ENCODE data around the gene ZNF454. TPM values are rescaled to one million over a fixed set of nuclear protein-coding genes. Genes with fewer than 3 reads are reported as not detected.

The ZNF454 gene
- total RNA-seq, 1 experiment from 2014 or later = not detected

DNA sequence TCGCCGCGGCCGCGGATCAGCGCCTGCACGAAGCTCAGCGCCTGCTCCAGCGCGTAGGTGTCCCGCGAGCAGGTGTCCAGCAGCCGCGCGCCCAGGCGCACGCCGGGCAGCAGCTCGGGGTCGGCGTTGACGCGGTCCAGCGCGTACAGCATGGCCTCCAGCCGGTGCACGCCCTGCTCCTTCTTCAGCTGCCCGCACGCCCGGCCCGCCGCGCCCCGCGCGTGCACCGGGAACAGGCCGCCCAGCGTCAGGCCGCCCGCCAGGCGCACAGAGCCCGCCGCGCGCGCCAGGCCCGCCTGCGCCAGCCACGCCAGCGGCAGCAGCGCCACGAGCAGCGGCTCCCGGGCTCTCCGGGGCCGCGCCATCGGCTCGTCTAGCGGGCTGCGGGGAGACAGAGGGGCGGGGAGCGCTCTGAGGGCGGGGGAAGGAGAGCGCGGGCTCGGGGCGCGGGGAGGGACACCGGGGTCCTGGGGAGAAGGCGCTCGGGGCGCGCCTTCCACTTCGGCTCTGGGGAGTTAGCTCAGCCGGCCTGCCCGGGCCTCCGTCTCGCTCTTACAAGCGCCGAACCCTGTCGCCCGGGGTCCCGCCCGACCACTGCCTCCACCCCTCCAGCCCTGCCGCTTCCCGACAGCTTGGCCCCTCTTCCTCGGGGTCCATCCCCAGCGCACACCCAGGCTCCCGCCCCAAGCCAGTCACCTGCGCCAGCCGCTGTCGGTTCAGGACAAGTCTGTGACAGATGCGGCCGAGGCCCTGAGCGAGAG lies 53.8 kb downstream of the ZNF454 start, which contains the start of gene GRM6:
Gene GRM6 (minus strand): TSS at position 741 of the 761 bp plus-strand sequence. CDS start 376 bp downstream, at position 365.
- no peaks in the 10 kb centered on the region for H3K36me3 Mint-ChIP-seq (ENCODE audit: insufficient read depth, unreplicated experiment)

GRCh38 chr5:178995341-178995690 lies 54.3 kb downstream of the ZNF454 start:
- Mint-ChIP-seq H3K27me3 (ENCODE audit: insufficient read depth, unreplicated experiment) (no peaks in the 10 kb centered on the region), H3K4me3 (ENCODE audit: unreplicated experiment) (no peak overlapping the region), H3K9me3 (ENCODE audit: unreplicated experiment) (peaks cover 46% of the 10 kb centered on the region), H3K27ac (ENCODE audit: low read depth, unreplicated experiment) (no peak overlapping the region), H3K36me3 (ENCODE audit: insufficient read depth, unreplicated experiment) (no peaks in the 10 kb centered on the region), H3K4me1 (ENCODE audit: insufficient read depth, unreplicated experiment) (no peaks in the 10 kb centered on the region)
- intact Hi-C loops (cut with micrococcal nuclease) = no loop called here
- POLR2A ChIA-PET = no interaction called here
- TF ChIP-seq, protein P1, sequence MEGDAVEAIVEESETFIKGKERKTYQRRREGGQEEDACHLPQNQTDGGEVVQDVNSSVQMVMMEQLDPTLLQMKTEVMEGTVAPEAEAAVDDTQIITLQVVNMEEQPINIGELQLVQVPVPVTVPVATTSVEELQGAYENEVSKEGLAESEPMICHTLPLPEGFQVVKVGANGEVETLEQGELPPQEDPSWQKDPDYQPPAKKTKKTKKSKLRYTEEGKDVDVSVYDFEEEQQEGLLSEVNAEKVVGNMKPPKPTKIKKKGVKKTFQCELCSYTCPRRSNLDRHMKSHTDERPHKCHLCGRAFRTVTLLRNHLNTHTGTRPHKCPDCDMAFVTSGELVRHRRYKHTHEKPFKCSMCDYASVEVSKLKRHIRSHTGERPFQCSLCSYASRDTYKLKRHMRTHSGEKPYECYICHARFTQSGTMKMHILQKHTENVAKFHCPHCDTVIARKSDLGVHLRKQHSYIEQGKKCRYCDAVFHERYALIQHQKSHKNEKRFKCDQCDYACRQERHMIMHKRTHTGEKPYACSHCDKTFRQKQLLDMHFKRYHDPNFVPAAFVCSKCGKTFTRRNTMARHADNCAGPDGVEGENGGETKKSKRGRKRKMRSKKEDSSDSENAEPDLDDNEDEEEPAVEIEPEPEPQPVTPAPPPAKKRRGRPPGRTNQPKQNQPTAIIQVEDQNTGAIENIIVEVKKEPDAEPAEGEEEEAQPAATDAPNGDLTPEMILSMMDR (IDR thresholded peaks at IDR 0.05; ENCODE audit: unreplicated experiment) = no peak
- DNase-seq (ENCODE audit: unreplicated experiment) = no peak
- CTCF ChIA-PET = no interaction called here
- BruUV-seq (replicated peaks) = no TSS peak

More for the DNA sequence above, 53.8 kb downstream of the ZNF454 start, which contains the start of gene GRM6:
- H3K27ac Mint-ChIP-seq (ENCODE audit: low read depth, unreplicated experiment) = no peak within 1 kb of the TSS
- peaks cover 52% of the 10 kb centered on the region for H3K9me3 Mint-ChIP-seq (ENCODE audit: unreplicated experiment)
- no peaks in the 10 kb centered on the region for H3K27me3 Mint-ChIP-seq (ENCODE audit: insufficient read depth, unreplicated experiment)
- TF ChIP-seq, protein P1 (IDR thresholded peaks at IDR 0.05; ENCODE audit: unreplicated experiment) = no peak
- intact Hi-C loops (cut with micrococcal nuclease) = no loop called here
- H3K4me3 Mint-ChIP-seq (ENCODE audit: unreplicated experiment) = no peak within 1 kb of the TSS
- ChIA-PET CTCF (no interaction called here), POLR2A (no interaction called here)
- BruUV-seq (replicated peaks) = no TSS peak
- H3K4me1 Mint-ChIP-seq (ENCODE audit: insufficient read depth, unreplicated experiment) = no peaks in the 10 kb centered on the region
- DNase-seq (ENCODE audit: unreplicated experiment) = no peak

GRCh38 chr5:178996156-178996555 lies 55.2 kb downstream of the ZNF454 start:
- H3K9me3 Mint-ChIP-seq (ENCODE audit: unreplicated experiment) = peaks cover 44% of the 10 kb centered on the region
- H3K36me3 Mint-ChIP-seq (ENCODE audit: insufficient read depth, unreplicated experiment) = no peaks in the 10 kb centered on the region
- intact Hi-C loops (cut with micrococcal nuclease) = no loop called here
- no peaks in the 10 kb centered on the region for H3K27me3 Mint-ChIP-seq (ENCODE audit: insufficient read depth, unreplicated experiment)
- no peak overlapping the region for H3K27ac Mint-ChIP-seq (ENCODE audit: low read depth, unreplicated experiment)
- TF ChIP-seq, protein P1 (IDR thresholded peaks at IDR 0.05; ENCODE audit: unreplicated experiment) = no peak
- H3K4me1 Mint-ChIP-seq (ENCODE audit: insufficient read depth, unreplicated experiment) = no peaks in the 10 kb centered on the region
- ChIA-PET POLR2A (interaction anchor here (0.7 kb wide), 1 partner anchor 14 kb away, joined by 4 read pairs; no protein-coding TSS in a partner anchor), CTCF (no interaction called here)
- DNase-seq (ENCODE audit: unreplicated experiment) = no peak
- no peak overlapping the region for H3K4me3 Mint-ChIP-seq (ENCODE audit: unreplicated experiment)
- BruUV-seq (replicated peaks) = no TSS peak

DNA sequence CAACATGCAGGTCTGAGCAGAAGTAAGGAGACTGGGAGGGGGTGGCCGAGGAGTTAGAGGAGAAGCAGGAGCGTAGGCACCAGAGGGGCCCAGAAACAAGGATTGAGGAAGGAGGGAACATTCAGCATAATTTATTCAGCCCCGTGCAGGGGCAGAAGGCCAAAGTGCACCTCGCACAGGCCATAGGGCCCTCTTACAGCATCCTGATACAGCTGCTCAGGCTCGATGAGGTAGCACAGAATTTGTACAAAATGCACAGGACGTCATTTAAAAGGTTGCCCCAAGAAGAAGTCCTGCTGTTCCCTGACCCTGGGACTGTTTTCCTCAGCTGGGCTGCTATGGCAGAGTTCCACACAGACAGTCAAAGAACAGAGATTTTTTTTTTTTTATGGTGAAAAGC lies 56.2 kb downstream of the ZNF454 start:
- Mint-ChIP-seq H3K36me3 (ENCODE audit: insufficient read depth, unreplicated experiment) (no peaks in the 10 kb centered on the region), H3K27ac (ENCODE audit: low read depth, unreplicated experiment) (no peak overlapping the region), H3K9me3 (ENCODE audit: unreplicated experiment) (peaks cover 44% of the 10 kb centered on the region), H3K4me1 (ENCODE audit: insufficient read depth, unreplicated experiment) (no peaks in the 10 kb centered on the region), H3K4me3 (ENCODE audit: unreplicated experiment) (no peak overlapping the region), H3K27me3 (ENCODE audit: insufficient read depth, unreplicated experiment) (no peaks in the 10 kb centered on the region)
- TF ChIP-seq, protein P1 (IDR thresholded peaks at IDR 0.05; ENCODE audit: unreplicated experiment) = no peak
- BruUV-seq (replicated peaks) = no TSS peak
- ChIA-PET CTCF (no interaction called here), POLR2A (interaction anchor here (0.5 kb wide), 1 partner anchor 233 kb away, joined by 3 read pairs; no protein-coding TSS in a partner anchor)
- no peak for DNase-seq (ENCODE audit: unreplicated experiment)
- intact Hi-C loops (cut with micrococcal nuclease) = no loop called here

Measured in MCF 10A (cell line).